H1 (cell line): ENCODE results near the gene FUT6. TPM values are rescaled to one million over a fixed set of nuclear protein-coding genes. Genes with fewer than 3 reads are reported as not detected.
A peak's percentile ranks its signal among the peaks of the same experiment; 100 is the strongest.

Experiments
- CTCF ChIA-PET: fragments of 300-600 bp; sonication (Branson Sonifier 250); formaldehyde crosslinking; loops from one replicate; lab custom pipeline; 2021; ENCODE audit not compliant: partially characterized antibody; lab: Charles Lee
- POLR2A ChIA-PET: fragments of 300-600 bp; sonication (Branson Sonifier 250); formaldehyde crosslinking; loops from one replicate; lab custom pipeline; 2021; ENCODE audit warnings: inconsistent platforms; ENCODE audit not compliant: partially characterized antibody; lab: Charles Lee
- DNase-seq, 2 experiments: peaks; one replicate each; pipeline versions ENCODE4 v3.0.0 to v3.0.0-alpha.2; 2010 to 2022; ENCODE audit warnings: low spot score in 2 of 2, low read depth in 1 of 2, mixed read lengths in 1 of 2
- FAIRE-seq: peaks from 2 replicates; lab custom pipeline; 2011; peaks lifted over from hg19 to GRCh38; lab: Jason Lieb, UNC
- H2AFZ ChIP-seq: 2 replicates; pipeline ENCODE4 v1.8.1; 2012; ENCODE audit warnings: low read length, inconsistent platforms
- H2AK5ac ChIP-seq: 2 replicates; pipeline ENCODE4 v1.6.1; 2013; ENCODE audit warnings: low read depth, low read length
- H2BK120ac ChIP-seq: replicated peaks from 2 replicates; pipeline ENCODE3; 2013; ENCODE audit warnings: low read depth, low read length, inconsistent platforms
- H2BK12ac ChIP-seq: 2 replicates; pipeline ENCODE4 v1.6.1; 2013; ENCODE audit warnings: low read depth, low read length
- H2BK15ac ChIP-seq: 2 replicates; pipeline ENCODE4 v1.6.1; 2013; ENCODE audit warnings: low read length
- H2BK20ac ChIP-seq: 2 replicates; pipeline ENCODE4 v1.6.1; 2013; ENCODE audit warnings: low read length
- H2BK5ac ChIP-seq: 2 replicates; pipeline ENCODE4 v1.6.1; 2013; ENCODE audit warnings: low read depth, low read length
- H3K14ac ChIP-seq: 2 replicates; pipeline ENCODE4 v1.6.1; 2013; ENCODE audit warnings: inconsistent platforms; ENCODE audit not compliant: insufficient read length
- H3K18ac ChIP-seq: 2 replicates; pipeline ENCODE4 v1.6.1; 2013; ENCODE audit warnings: low read length; ENCODE audit errors: extremely low read depth
- H3K23ac ChIP-seq: 2 replicates; pipeline ENCODE4 v1.6.1; 2013; ENCODE audit warnings: inconsistent platforms; ENCODE audit not compliant: insufficient read length
- H3K23me2 ChIP-seq: 2 replicates; pipeline ENCODE4 v1.6.1; 2013; ENCODE audit warnings: low read depth, low read length
- H3K27ac ChIP-seq: 2 replicates; pipeline ENCODE4 v1.6.1; 2011; ENCODE audit warnings: low read depth, low read length, inconsistent platforms
- H3K27me3 ChIP-seq, 4 experiments: replicated peaks in 1 of 4; 1 replicate in 1 of 4; 2 replicates in 3 of 4; pipeline versions ENCODE4 v1.6.1 to v1.8.1; 2011 to 2013; ENCODE audit warnings: low read length in 3 of 4, mild to moderate bottlenecking in 3 of 4, inconsistent platforms in 2 of 4, mixed read lengths in 2 of 4, moderate library complexity in 1 of 4; ENCODE audit not compliant: control insufficient read depth in 3 of 4, insufficient read depth in 3 of 4; ENCODE audit errors: extremely low read depth in 1 of 4
- H3K36me3 ChIP-seq, 4 experiments: 2 replicates each; pipeline versions ENCODE4 v1.6.1 to v1.8.1; 2011 to 2013; ENCODE audit warnings: mild to moderate bottlenecking in 4 of 4, low read length in 3 of 4, moderate library complexity in 2 of 4, control low read depth in 1 of 4, inconsistent platforms in 1 of 4; ENCODE audit not compliant: insufficient read depth in 4 of 4, control insufficient read depth in 2 of 4
- H3K4ac ChIP-seq: replicated peaks from 2 replicates; pipeline ENCODE3; 2013; ENCODE audit warnings: low read length, low read depth, mixed read lengths, inconsistent platforms; ENCODE audit not compliant: insufficient read length
- H3K4me1 ChIP-seq, 4 experiments: replicated peaks in 1 of 4; 1 replicate in 1 of 4; 2 replicates in 3 of 4; pipeline versions ENCODE4 v1.6.1 to v1.8.1; 2011 to 2013; ENCODE audit warnings: low read length in 3 of 4, inconsistent platforms in 2 of 4, mixed read lengths in 1 of 4; ENCODE audit not compliant: insufficient read depth in 4 of 4, control insufficient read depth in 3 of 4
- H3K4me2 ChIP-seq, 2 experiments: 2 replicates each; pipeline versions ENCODE4 v1.6.1 to v1.8.1; 2011 to 2013; ENCODE audit warnings: low read depth in 2 of 2, low read length in 2 of 2, control low read depth in 1 of 2, inconsistent platforms in 1 of 2, mild to moderate bottlenecking in 1 of 2; ENCODE audit not compliant: insufficient read depth in 1 of 2
- H3K4me3 ChIP-seq, 4 experiments: fragments of 200-600, 300-600 bp in 1 of 4; sonication (generic), shearing (Covaris generic), sonication (Bioruptor Twin) in 1 of 4; 2 replicates each; pipeline versions ENCODE4 v1.5.1 to v1.8.1; 2011 to 2016; ENCODE audit warnings: low read length in 4 of 4, low read depth in 3 of 4, control low read depth in 2 of 4, inconsistent platforms in 2 of 4, mild to moderate bottlenecking in 2 of 4, mixed read lengths in 1 of 4, moderate library complexity in 1 of 4; ENCODE audit not compliant: insufficient read depth in 2 of 4; ENCODE audit errors: extremely low read depth in 1 of 4
- H3K56ac ChIP-seq: replicated peaks from 2 replicates; pipeline ENCODE3; 2013; ENCODE audit warnings: low read depth, mild to moderate bottlenecking, mixed read lengths, low read length, inconsistent platforms; ENCODE audit not compliant: insufficient read length
- H3K79me1 ChIP-seq: 2 replicates; pipeline ENCODE4 v1.6.1; 2013; ENCODE audit warnings: low read depth, low read length, control low read depth
- H3K79me2 ChIP-seq, 2 experiments: 2 replicates each; pipeline versions ENCODE4 v1.6.1 to v1.8.1; 2012 to 2013; ENCODE audit warnings: low read length in 2 of 2, mild to moderate bottlenecking in 2 of 2, inconsistent platforms in 1 of 2; ENCODE audit not compliant: insufficient read depth in 2 of 2, control insufficient read depth in 1 of 2
- H3K9ac ChIP-seq, 4 experiments: replicated peaks in 1 of 4; 1 replicate in 1 of 4; 2 replicates in 3 of 4; pipeline versions ENCODE4 v1.6.1 to v1.8.1; 2011 to 2013; ENCODE audit warnings: low read depth in 3 of 4, low read length in 3 of 4, control low read depth in 2 of 4, mild to moderate bottlenecking in 2 of 4, moderate library complexity in 2 of 4, inconsistent platforms in 1 of 4; ENCODE audit errors: extremely low read depth in 1 of 4
- H3K9me3 ChIP-seq, 2 experiments: 2 replicates each; pipeline versions ENCODE4 v1.6.1 to v1.8.1; 2012 to 2013; ENCODE audit warnings: mild to moderate bottlenecking in 2 of 2, moderate library complexity in 2 of 2, control low read depth in 1 of 2, inconsistent platforms in 1 of 2, low read depth in 1 of 2, low read length in 1 of 2, mixed read lengths in 1 of 2; ENCODE audit not compliant: insufficient read depth in 2 of 2
- H4K20me1 ChIP-seq, 2 experiments: replicated peaks in 1 of 2; 2 replicates each; pipeline versions ENCODE3 to v1.8.1; 2011 to 2013; ENCODE audit warnings: inconsistent platforms in 2 of 2, low read length in 2 of 2, mild to moderate bottlenecking in 1 of 2; ENCODE audit not compliant: insufficient read depth in 2 of 2, control insufficient read depth in 1 of 2
- H4K5ac ChIP-seq: 2 replicates; pipeline ENCODE4 v1.6.1; 2013; ENCODE audit warnings: low read length, low read depth, mixed read lengths, inconsistent platforms; ENCODE audit not compliant: insufficient read length
- H4K8ac ChIP-seq: 2 replicates; pipeline ENCODE4 v1.8.0; 2013; ENCODE audit warnings: mild to moderate bottlenecking, moderate library complexity, low read length, inconsistent platforms; ENCODE audit not compliant: insufficient read depth; ENCODE audit errors: extremely low read depth
- H4K91ac ChIP-seq: replicated peaks from 2 replicates; pipeline ENCODE3; 2013; ENCODE audit warnings: low read length, mixed read lengths, inconsistent platforms; ENCODE audit not compliant: insufficient read length
- GABPA ChIP-seq: IDR thresholded peaks from 2 replicates; pipeline ENCODE4 v1.6.1; 2011; ENCODE audit warnings: mild to moderate bottlenecking, low read length, moderate library complexity, borderline replicate concordance; ENCODE audit not compliant: insufficient read depth
- GTF2F1 ChIP-seq: IDR thresholded peaks from 2 replicates; pipeline ENCODE4 v1.6.1; 2012; ENCODE audit warnings: low read depth, low read length, improper control_type of control experiment, borderline replicate concordance
- NANOG ChIP-seq: IDR thresholded peaks from 2 replicates; pipeline ENCODE4 v1.6.1; 2011; ENCODE audit warnings: low read length, low read depth, mild to moderate bottlenecking, inconsistent platforms; ENCODE audit not compliant: insufficient read depth, poor library complexity, severe bottlenecking
- SIN3A ChIP-seq, 2 experiments: IDR thresholded peaks in 1 of 2; conservative IDR thresholded peaks in 1 of 2; 2 replicates each; pipeline ENCODE4 v1.6.1; 2011 to 2012; ENCODE audit warnings: low read length in 2 of 2, improper control_type of control experiment in 1 of 2, low read depth in 1 of 2, mild to moderate bottlenecking in 1 of 2
- SIRT6 ChIP-seq: IDR thresholded peaks from one replicate; pipeline ENCODE4 v1.7.1; 2012; ENCODE audit warnings: low read length, inconsistent platforms
- SIX5 ChIP-seq: IDR thresholded peaks from 2 replicates; pipeline ENCODE4 v1.6.1; 2011; ENCODE audit warnings: mild to moderate bottlenecking, low read depth, low read length
- SP4 ChIP-seq: IDR thresholded peaks from 2 replicates; pipeline ENCODE4 v1.6.1; 2012; ENCODE audit warnings: low read length, inconsistent platforms
- TAF7 ChIP-seq: optimal IDR thresholded peaks from 2 replicates; pipeline ENCODE3; 2011; ENCODE audit warnings: low read depth, mild to moderate bottlenecking, inconsistent platforms, low read length, moderate library complexity, borderline replicate concordance
- WGBS, 2 experiments: shearing (Covaris generic) in 1 of 2; methylation state at CpG; one replicate each; pipeline versions ENCODE4 v1.1.6 to v1.1.7; 2013 to 2015; ENCODE audit warnings: low lambda C conversion rate in 2 of 2, mixed read lengths in 2 of 2, inconsistent platforms in 1 of 2, low coverage in 1 of 2, missing lambda C conversion rate in 1 of 2; ENCODE audit not compliant: insufficient replicate concordance in 2 of 2, insufficient coverage in 1 of 2, insufficient read length in 1 of 2; ENCODE audit errors: extremely low coverage in 1 of 2, missing lambda C conversion rate in 1 of 2; 5-methylcytosine and 5-hydroxymethylcytosine counted together
- polyA plus RNA-seq, 7 experiments: library from polyadenylated mRNA; depleted of rRNA in 3 of 7; stranded (reverse) in 5 of 7; unstranded in 2 of 7; fragments of >200 nt in 5 of 7; fragments of 200-250 nt in 2 of 7; gene quantifications; 1 replicate in 5 of 7; 2 replicates in 1 of 7; 4 replicates in 1 of 7; pipeline versions ENCODE4 v1.2.1 to v1.2.3, GENCODE V29; 2011 to 2013; ENCODE audit warnings: missing spikeins in 2 of 7, mixed read lengths in 2 of 7
- total RNA-seq: library from RNA; stranded (reverse); fragmentation: NEBNext Ultra II Directional; extraction: Animal tissue kit (Norgen Biotek cat#: 25700); gene quantifications from 2 replicates; pipeline ENCODE4 v1.2.1, GENCODE V29; 2021
- TF ChIP-seq, protein P1 (sequence below): IDR thresholded peaks from 2 replicates; pipeline ENCODE4 v1.6.1; 2012; ENCODE audit warnings: inconsistent platforms
- TF ChIP-seq, protein P2 (sequence below): IDR thresholded peaks from 2 replicates; pipeline ENCODE4 v1.6.1; 2012; ENCODE audit warnings: inconsistent platforms

FUT6 gene
- total and polyA plus RNA-seq, 2 of the 8 experiments (the other 6 are each of a cell fraction or from before 2014, with no cell fraction given) = not detected

DNA sequence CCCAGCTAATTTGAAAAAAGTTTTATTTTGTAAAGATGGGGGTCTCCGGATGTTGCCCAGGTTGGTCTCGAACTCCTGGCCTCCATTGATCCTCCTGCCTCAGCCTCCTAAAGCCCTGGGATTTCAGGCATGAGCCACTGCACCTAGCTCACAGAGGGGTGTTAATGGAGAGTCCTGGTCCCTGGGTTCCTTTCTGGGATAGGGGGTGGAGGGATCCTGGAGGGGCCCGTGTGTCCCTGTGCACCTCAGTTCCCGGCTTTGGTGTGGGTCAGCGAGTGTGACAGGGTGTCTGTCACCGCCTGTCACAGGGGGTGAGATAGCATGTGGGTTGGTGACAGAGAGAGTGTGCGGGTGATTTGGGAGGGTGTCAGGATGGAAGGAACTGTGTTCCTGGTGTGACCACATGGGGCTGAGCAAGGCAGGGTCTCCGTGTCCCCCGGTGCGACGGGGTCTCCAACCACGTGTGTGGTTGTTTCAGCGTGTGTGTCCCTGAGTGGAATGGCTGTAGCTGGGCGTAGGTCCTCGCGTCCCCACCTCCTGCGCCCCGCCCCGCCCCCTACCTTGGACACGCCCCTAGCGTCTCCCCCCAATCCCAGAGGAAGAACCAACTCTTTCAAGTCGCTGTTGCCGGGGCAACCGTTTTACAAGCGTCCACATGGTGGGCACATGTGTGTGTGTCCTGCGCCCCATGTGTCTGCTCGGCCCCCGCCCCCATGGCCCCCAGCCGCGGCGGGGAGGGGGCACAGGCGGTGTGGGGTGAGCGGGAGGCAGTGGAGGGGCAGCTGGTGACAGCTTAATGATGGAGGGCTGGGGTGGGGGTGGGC is 37.5 kb downstream of the FUT6 start:
- 32% methylated on average over 30 of the region's 33 CpGs; no CpG with 5 or more reads in 1 of the 2 experiments for WGBS, 2 experiments
- H3K18ac ChIP-seq = no peak overlapping the region
- H4K5ac ChIP-seq = no peak overlapping the region
- peak overlapping the region; percentile 18; the same call in 1 of the 2 replicates for H2BK20ac ChIP-seq
- peak overlapping the region; percentile 53 for H3K4ac ChIP-seq
- no peaks in the 10 kb centered on the region for H3K9me3 ChIP-seq
- H3K4me3 ChIP-seq = no peak overlapping the region
- peaks cover 0 to 18% (median 10%) of the 10 kb centered on the region in 4 experiments; a peak in 5 of 7 replicates for H3K4me1 ChIP-seq
- H4K91ac ChIP-seq = no peak overlapping the region
- ChIA-PET POLR2A (interaction anchor here (1.5 to 3.0 kb wide), 2 partner anchors 11 to 26 kb away, joined by 7 to 12 read pairs; partner anchors contain the start of gene DUS3L), CTCF (interaction anchor here (0.6 to 1.4 kb wide), 3 partner anchors 26 to 217 kb away, joined by 3 to 5 read pairs (median 4); no protein-coding TSS in a partner anchor)
- no peak for FAIRE-seq
- no peak overlapping the region for H3K14ac ChIP-seq
- peak in 1 of 2 experiments; percentile 84 for DNase-seq
- H3K4me2 ChIP-seq = peak overlapping the region; percentile 18 to 62; a peak in 3 of 4 replicates
- H2BK12ac ChIP-seq = no peak overlapping the region
- H3K9ac ChIP-seq = no peak overlapping the region
- H4K8ac ChIP-seq = peak overlapping the region; percentile 85; the same call in 1 of the 2 replicates
- peaks cover 0 to 5% of the 10 kb centered on the region in 2 experiments for H4K20me1 ChIP-seq
- no peak overlapping the region for H3K56ac ChIP-seq
- no peak overlapping the region for H2AFZ ChIP-seq
- H2BK120ac ChIP-seq = no peak overlapping the region
- H3K23me2 ChIP-seq = peaks cover 7% of the 10 kb centered on the region
- 0 out of 2 replicates have a peak overlapping the region, but pooled peaks have one; percentile 60 for H2BK5ac ChIP-seq
- H3K27ac ChIP-seq = no peak overlapping the region
- no peak overlapping the region for H2AK5ac ChIP-seq
- no peaks in the 10 kb centered on the region for H3K36me3 ChIP-seq
- H3K79me1 ChIP-seq = peaks cover 2% of the 10 kb centered on the region; the same call in 1 of the 2 replicates
- peaks cover 2 to 16% (median 8%) of the 10 kb centered on the region in 4 experiments; a peak in 6 of 7 replicates for H3K27me3 ChIP-seq
- H2BK15ac ChIP-seq = no peak overlapping the region
- no peak overlapping the region for H3K23ac ChIP-seq
- H3K79me2 ChIP-seq = no peaks in the 10 kb centered on the region; a peak in 1 of 4 replicates
- TF ChIP-seq, protein P1, sequence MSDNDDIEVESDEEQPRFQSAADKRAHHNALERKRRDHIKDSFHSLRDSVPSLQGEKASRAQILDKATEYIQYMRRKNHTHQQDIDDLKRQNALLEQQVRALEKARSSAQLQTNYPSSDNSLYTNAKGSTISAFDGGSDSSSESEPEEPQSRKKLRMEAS = peak; percentile 87
- TF ChIP-seq, protein P2, sequence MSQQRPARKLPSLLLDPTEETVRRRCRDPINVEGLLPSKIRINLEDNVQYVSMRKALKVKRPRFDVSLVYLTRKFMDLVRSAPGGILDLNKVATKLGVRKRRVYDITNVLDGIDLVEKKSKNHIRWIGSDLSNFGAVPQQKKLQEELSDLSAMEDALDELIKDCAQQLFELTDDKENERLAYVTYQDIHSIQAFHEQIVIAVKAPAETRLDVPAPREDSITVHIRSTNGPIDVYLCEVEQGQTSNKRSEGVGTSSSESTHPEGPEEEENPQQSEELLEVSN = no peak
- TF ChIP-seq SIRT6 (no peak), SIX5 (no peak), SIN3A (conservative IDR thresholded peaks at IDR 0.05 in 1 of 2, IDR thresholded peaks at IDR 0.05 in 1 of 2; ENCODE audit: low read depth in 1 of 2, low read length in 2 of 2) (peak in 1 of 2 experiments; percentile 82; a peak in 2 of 4 replicates), GTF2F1 (no peak), TAF7 (no peak), GABPA (no peak), NANOG (no peak), SP4 (no peak)
